ENCODE results near the gene SLX9.

Gene SLX9

DNA sequence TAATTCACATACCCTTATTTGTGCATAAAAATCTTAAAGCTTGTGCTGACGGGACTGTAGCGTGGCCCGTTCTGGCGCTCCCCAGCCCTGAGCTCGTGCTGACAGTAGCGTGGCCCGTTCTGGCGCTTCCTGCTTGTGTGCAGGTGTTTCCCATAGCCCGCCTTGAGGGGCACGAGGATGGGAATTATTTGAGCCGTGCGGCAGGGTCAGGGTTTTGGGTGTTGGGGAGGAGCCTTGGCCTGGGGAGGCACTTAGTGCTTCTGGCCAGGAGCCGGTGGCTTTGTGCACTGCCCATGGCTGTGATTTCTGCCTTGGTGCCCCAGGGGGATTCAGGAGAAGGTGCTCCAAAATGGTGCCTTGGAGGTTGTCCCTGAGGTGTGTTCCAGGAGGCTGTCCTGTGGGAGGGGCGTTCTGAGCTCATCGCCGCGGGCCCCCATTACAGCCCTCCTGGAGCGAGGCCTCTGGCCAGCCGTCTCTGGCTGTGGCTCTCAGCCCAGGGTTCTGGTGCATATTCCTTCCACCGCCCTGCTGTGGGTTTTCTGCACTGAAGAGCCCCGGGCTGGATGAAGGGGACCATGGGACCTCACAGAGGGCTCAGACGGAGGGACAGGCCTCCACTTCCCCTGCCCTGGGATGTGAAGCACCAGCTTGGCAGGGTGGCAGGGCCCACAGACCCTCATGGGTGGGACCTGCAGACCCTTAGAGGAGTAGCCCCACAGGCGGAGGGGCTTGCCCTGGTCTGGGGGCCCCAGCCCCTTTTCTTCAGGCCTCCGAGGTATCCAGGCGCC is 6.6 kb downstream of the SLX9 start:
- DNase-seq (ENCODE audit: low read depth): no peak
- H3K4me3 ChIP-seq (ENCODE audit: low read length): no peak overlapping the region
- TF ChIP-seq, protein P1, sequence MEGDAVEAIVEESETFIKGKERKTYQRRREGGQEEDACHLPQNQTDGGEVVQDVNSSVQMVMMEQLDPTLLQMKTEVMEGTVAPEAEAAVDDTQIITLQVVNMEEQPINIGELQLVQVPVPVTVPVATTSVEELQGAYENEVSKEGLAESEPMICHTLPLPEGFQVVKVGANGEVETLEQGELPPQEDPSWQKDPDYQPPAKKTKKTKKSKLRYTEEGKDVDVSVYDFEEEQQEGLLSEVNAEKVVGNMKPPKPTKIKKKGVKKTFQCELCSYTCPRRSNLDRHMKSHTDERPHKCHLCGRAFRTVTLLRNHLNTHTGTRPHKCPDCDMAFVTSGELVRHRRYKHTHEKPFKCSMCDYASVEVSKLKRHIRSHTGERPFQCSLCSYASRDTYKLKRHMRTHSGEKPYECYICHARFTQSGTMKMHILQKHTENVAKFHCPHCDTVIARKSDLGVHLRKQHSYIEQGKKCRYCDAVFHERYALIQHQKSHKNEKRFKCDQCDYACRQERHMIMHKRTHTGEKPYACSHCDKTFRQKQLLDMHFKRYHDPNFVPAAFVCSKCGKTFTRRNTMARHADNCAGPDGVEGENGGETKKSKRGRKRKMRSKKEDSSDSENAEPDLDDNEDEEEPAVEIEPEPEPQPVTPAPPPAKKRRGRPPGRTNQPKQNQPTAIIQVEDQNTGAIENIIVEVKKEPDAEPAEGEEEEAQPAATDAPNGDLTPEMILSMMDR (conservative IDR thresholded peaks at IDR 0.05; ENCODE audit: low read length): no peak

DNA sequence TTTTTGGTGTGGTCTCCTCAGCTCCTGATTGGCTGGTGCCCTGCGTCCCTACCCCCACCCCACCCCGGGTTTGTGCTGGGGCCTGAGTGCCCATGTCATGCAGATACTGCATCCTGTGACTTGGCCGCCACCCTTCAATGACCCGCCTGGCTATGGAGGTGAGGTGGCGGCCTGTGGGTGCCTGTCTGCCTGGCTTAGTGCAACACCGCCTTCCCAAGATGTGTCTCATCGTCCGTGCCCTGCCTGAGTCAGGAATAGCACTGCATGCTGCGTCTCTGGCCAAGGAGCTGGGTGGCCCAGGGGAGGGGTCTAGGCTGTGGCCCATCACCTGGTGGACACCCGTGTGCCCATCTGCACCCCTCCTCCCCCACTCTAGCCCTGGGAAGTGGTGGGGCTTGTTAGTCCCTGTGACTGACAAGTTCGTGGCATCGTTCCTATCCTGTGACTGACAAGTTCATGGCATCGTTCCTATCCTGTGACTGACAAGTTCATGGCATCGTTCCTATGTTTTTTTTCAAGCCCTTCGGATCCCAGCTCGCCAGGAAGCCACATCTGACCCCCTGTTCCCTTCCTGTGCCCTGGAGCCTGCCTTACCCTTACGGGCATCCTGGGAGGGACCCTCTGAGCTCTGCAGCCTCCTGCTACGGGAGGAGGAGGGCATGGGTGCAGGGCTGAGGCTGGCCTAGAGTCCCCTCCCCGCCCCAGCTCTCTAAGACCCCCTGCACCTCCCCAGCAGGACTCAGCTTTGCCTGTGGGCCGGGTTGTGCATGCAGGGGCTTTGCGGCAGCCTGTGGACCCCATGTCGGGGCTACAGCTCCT is 7.5 kb downstream of the SLX9 start:
- no peak overlapping the region for H3K4me3 ChIP-seq (ENCODE audit: low read length)
- no peak for DNase-seq (ENCODE audit: low read depth)
- TF ChIP-seq, protein P1 (conservative IDR thresholded peaks at IDR 0.05; ENCODE audit: low read length): no peak

DNA sequence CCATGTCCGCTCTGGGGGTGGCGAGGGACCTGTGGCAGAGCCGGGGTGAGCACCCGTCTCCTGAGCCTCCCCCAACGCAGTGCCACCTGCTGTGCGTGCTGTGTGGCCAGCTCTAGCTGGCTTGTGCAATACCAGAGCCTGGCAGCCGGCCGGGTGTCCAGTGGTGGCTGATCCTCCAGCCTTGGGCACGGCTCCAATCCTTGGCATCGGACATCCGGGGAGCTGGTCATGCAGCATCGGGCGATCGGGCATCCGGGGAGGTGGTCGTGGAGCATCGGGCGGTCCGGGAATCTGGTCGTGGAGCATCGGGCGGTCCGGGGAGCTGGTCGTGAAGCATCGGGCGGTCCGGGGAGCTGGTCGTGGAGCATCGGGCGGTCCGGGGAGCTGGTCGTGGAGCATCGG is 8.1 kb downstream of the SLX9 start:
- no peak overlapping the region for H3K4me3 ChIP-seq (ENCODE audit: low read length)
- TF ChIP-seq, protein P1 (conservative IDR thresholded peaks at IDR 0.05; ENCODE audit: low read length): no peak
- no peak for DNase-seq (ENCODE audit: low read depth)

DNA sequence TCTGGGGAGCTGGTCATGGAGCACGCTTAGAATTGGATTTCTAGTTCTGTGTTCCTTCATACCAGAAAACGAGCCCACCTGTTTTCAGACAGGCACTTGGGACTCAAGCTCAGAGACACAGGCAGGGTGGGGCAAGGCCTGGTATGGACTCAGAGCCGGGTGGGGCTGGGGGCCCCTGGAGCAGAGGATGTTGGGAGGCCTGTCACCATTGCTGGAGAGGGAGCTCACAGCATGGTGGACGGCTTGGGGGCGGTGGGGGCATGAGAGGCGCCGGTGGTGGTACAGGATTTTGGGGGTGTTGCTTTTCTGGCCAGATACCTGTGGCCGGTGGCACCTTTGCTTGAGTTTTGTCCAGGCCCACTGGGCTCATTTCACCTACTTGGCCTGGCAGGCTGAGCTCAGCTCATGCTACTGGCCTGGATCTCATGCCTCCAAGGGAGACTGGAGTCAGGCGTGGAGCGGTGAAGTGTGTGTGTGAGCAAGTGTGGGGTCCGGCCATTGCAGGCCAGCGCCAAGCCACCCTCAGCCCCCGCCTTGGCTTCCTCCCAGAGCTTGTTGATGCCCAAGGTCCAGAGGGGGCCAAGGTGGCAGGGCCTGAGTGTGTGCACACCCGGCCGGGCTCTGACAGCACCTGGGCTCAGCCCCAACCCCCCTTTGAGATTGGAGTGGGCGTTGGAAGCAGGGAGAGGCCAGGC is 8.7 kb downstream of the SLX9 start:
- DNase-seq (ENCODE audit: low read depth): no peak
- H3K4me3 ChIP-seq (ENCODE audit: low read length): no peak overlapping the region
- TF ChIP-seq, protein P1 (conservative IDR thresholded peaks at IDR 0.05; ENCODE audit: low read length): no peak

DNA sequence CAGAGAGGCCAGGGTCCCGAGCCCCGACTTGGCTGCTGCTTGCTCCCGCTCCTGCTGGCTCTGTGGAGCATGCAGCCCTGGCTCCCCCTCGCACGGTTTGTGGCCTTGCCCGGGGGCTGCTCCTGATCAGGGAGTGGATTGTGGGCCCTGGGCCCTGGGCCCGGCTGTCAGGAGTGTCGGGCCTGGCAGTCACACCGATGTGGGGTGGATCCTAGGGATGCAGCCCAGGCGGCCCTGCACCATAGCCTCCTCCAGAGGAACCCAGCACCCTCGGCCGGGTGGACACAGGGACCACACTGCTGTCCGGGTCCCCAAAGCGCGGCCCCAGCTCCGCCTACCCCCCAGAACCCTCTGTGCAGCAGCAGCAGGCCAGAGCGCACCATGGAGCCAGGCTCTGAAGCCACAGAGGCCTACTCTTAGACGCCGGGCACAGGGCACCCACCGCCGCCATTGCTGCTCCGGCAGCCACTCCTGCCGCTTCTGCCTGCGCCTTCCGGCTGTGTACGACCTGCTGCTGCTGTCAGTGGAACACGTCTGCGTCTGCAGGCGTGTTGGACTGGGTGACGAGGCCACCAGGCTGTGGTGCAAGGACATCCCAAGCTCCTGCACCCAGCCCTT is 9.4 kb downstream of the SLX9 start:
- TF ChIP-seq, protein P1 (conservative IDR thresholded peaks at IDR 0.05; ENCODE audit: low read length): no peak
- no peak for DNase-seq (ENCODE audit: low read depth)
- H3K4me3 ChIP-seq (ENCODE audit: low read length): no peak overlapping the region

DNA sequence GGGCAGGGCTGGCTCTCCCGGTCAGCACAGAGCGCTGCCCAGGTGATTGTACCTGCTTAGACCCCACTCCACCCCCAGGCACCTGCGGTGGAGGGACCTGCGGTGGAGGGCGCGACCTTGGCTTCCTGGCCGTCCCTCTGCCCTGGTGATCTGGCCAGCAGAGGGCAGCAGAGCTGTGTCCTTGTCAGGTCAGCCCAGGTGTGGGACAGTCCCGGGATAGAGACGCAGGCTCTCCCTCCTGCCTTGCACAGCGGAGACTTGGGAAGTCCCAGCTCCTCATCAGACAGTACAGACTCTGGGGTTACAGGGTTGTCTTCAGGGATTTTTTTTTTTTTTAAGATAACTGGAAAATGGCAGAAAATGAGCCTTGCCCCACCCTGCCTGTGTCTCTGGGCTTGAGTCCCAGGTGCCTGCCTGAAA is 10.0 kb downstream of the SLX9 start:
- TF ChIP-seq, protein P1 (conservative IDR thresholded peaks at IDR 0.05; ENCODE audit: low read length): peak; percentile 87

More for the DNA sequence above, 10.0 kb downstream of the SLX9 start:
- DNase-seq (ENCODE audit: low read depth): peak; percentile 69
- H3K4me3 ChIP-seq (ENCODE audit: low read length): no peak overlapping the region
